Esophagus squamous epithelium (tissue), 4 donors: ENCODE data around the gene CSF3R.

Source experiments
- POLR2A ChIP-seq, 4 donors: fragments of 450-650 bp; IDR thresholded peaks; one replicate each; pipeline ENCODE4 v1.6.1; 2017; ENCODE audit warnings: antibody characterized with exemption in 4 of 4, mild to moderate bottlenecking in 4 of 4, moderate library complexity in 3 of 4
- TF ChIP-seq, protein P1 (sequence below), 6 experiments: fragments of 450-650 bp in 4 of 6; fragments of 200-600 bp in 2 of 6; sonication (generic) in 2 of 6; IDR thresholded peaks; one replicate each; pipeline ENCODE4 v1.5.1; 2016 to 2019; ENCODE audit warnings: antibody characterized with exemption in 6 of 6, mild to moderate bottlenecking in 4 of 6, moderate library complexity in 4 of 6

DNA sequence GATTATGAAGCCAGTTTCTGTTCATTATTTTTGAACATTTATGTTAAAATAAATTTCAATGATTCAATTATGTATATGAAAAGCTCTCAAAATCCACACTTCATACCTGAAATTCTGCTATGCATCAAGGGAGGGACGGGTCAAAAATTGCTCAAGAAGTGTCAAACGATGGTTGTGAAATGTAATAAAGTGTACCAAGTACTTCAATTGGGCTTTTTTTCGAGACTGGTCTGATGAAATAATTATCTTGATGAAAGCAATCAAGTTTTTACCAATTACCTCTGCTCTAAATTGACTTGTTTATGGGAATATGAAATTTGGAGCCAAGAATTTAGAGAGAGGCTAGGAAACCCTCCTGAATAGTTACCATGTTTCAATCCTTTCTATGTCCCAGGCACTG is 40.4 kb downstream of the CSF3R start:
- TF ChIP-seq, protein P1, sequence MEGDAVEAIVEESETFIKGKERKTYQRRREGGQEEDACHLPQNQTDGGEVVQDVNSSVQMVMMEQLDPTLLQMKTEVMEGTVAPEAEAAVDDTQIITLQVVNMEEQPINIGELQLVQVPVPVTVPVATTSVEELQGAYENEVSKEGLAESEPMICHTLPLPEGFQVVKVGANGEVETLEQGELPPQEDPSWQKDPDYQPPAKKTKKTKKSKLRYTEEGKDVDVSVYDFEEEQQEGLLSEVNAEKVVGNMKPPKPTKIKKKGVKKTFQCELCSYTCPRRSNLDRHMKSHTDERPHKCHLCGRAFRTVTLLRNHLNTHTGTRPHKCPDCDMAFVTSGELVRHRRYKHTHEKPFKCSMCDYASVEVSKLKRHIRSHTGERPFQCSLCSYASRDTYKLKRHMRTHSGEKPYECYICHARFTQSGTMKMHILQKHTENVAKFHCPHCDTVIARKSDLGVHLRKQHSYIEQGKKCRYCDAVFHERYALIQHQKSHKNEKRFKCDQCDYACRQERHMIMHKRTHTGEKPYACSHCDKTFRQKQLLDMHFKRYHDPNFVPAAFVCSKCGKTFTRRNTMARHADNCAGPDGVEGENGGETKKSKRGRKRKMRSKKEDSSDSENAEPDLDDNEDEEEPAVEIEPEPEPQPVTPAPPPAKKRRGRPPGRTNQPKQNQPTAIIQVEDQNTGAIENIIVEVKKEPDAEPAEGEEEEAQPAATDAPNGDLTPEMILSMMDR (IDR thresholded peaks at IDR 0.05), result no peak
- TF ChIP-seq POLR2A (IDR thresholded peaks at IDR 0.05), result no peak
